Spleen (tissue), 3 donors: Measurements from ENCODE around the gene CATSPERB.

ENCODE experiments used
- POLR2A ChIP-seq, 3 donors: fragments of 450-650 bp; IDR thresholded peaks; one replicate each; pipeline ENCODE4 v1.5.1; 2017; ENCODE audit warnings: antibody characterized with exemption in 3 of 3, mild to moderate bottlenecking in 1 of 3
- POLR2AphosphoS5 ChIP-seq, 3 donors: sonication (generic); formaldehyde crosslinking; IDR thresholded peaks; one replicate each; pipeline ENCODE4 v1.5.1; 2017; ENCODE audit warnings: antibody characterized with exemption in 3 of 3

DNA sequence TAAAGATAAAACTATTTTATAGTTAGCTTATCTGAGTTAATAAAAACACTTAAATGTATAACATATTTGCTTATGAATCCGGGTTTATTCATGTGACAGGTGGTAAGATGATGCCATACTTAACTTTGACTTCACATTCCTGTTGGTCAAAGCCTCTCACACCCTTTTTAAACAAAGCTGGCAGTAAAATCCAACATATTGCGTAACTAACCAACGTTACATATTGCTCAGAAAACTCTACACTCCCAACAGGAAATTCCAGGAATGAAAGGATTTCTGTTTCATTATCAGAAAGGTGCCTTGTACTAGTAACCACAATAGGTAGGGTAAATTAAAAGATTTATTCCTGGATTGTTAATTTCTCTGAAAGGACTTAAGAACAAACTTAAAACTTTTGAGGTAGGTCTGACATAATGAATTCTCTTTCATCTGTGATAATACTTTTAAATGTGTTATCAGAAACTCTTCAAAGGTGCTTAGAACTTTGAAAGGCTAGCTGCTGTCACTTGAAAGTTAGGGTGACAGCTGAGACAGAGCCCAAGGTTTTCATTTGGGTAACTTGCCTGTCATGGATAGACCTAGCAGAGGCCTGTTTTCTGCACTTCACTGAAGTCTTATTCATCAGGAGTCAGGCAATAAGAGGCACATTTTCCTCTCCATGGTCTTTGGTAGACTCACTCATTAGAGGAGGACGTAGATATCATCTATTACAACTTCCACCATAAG lies 23.8 kb upstream of the CATSPERB start:
- TF ChIP-seq POLR2AphosphoS5 (IDR thresholded peaks at IDR 0.05) (no peak), POLR2A (IDR thresholded peaks at IDR 0.05) (no peak)
